Measurements from ENCODE around the gene NFATC1.

- TF ChIP-seq CTCF (conservative IDR thresholded peaks at IDR 0.05 in 1 of 2, IDR thresholded peaks at IDR 0.05 in 1 of 2; ENCODE audit: low read depth in 1 of 2, low read length in 2 of 2), result no peak
- no peak for TF ChIP-seq EZH2 (IDR thresholded peaks at IDR 0.05; ENCODE audit: low read length, missing control alignments)
Observed at GRCh38 chr18:79386547-79386946, 9.2 kb upstream of the NFATC1 start.
